Adrenal gland (tissue), 12 donors: ENCODE results near the gene LMNTD2. TPM values are rescaled to one million over a fixed set of nuclear protein-coding genes. Genes with fewer than 3 reads are reported as not detected.

Experiments used
- DNase-seq, 7 donors: peaks; one replicate each; pipeline ENCODE4 v3.0.0-alpha.2; 2019 to 2020
- H3K27ac ChIP-seq, 5 donors: fragments of 200-600 bp; sonication (generic) in 4 of 5; 1 replicate in 3 of 5; 2 replicates in 2 of 5; pipeline versions ENCODE4 v1.5.1 to v1.8.0; 2016 to 2020; ENCODE audit warnings: mild to moderate bottlenecking in 1 of 5
- H3K27me3 ChIP-seq: fragments of 200-600 bp; 2 replicates; pipeline ENCODE4 v1.8.0; 2021
- H3K36me3 ChIP-seq, 2 donors: fragments of 200-600 bp; replicated peaks in 1 of 2; 1 replicate in 1 of 2; 2 replicates in 1 of 2; pipeline versions ENCODE4 v1.5.1 to v1.8.0; 2018 to 2022
- H3K4me1 ChIP-seq, 2 donors: fragments of 200-600 bp; replicated peaks in 1 of 2; 1 replicate in 1 of 2; 2 replicates in 1 of 2; pipeline versions ENCODE4 v1.5.1 to v1.8.0; 2018 to 2021
- H3K4me3 ChIP-seq, 4 donors: fragments of 200-600 bp; sonication (generic) in 3 of 4; one replicate each; pipeline ENCODE4 v1.5.1; 2016 to 2018
- H3K9me3 ChIP-seq, 3 donors: fragments of 200-600 bp; sonication (generic) in 1 of 3; replicated peaks in 1 of 3; 1 replicate in 2 of 3; 2 replicates in 1 of 3; pipeline versions ENCODE4 v1.5.1 to v1.8.0; 2016 to 2021
- CTCF ChIP-seq, 6 experiments: fragments of 450-650 bp in 4 of 6; fragments of 200-600 bp in 2 of 6; sonication (generic) in 1 of 6; IDR thresholded peaks; 1 replicate in 5 of 6; 2 replicates in 1 of 6; pipeline versions ENCODE4 v1.5.1 to v1.8.0; 2016 to 2021; ENCODE audit warnings: antibody characterized with exemption in 6 of 6, mild to moderate bottlenecking in 2 of 6, moderate library complexity in 1 of 6
- POLR2A ChIP-seq, 2 donors: fragments of 450-650 bp; IDR thresholded peaks; one replicate each; pipeline ENCODE4 v1.6.1; 2017; ENCODE audit warnings: antibody characterized with exemption in 2 of 2, mild to moderate bottlenecking in 2 of 2, moderate library complexity in 1 of 2
- WGBS, 4 donors: extraction: QIAGEN DNeasy Blood & Tissue Kit in 2 of 4; methylation state at CpG; one replicate each; pipeline versions ENCODE4 v1.1.5 to v1.1.7; 2013 to 2017; 5-methylcytosine and 5-hydroxymethylcytosine counted together
- intact Hi-C, 2 donors: fragments of 100-400 bp; cut with DNase I; formaldehyde crosslinking; loops; one replicate each; pipeline versions ENCODE4 v1.14.1 to v1.15.0; 2022 to 2023
- polyA plus RNA-seq, 3 donors: library from polyadenylated mRNA; stranded (reverse); fragments of 200-250 nt in 2 of 3; fragments of 350-450 nt in 1 of 3; fragmentation: Illumina TruSeq in 1 of 3; extraction: RNeasy Lipid Tissue Mini Kit (QIAGEN cat#74804) in 1 of 3; gene quantifications; one replicate each; pipeline ENCODE4 v1.2.3, GENCODE V29; 2013 to 2014
- total RNA-seq, 9 donors: library from RNA; depleted of rRNA in 4 of 9; stranded (reverse); fragments of >200 nt in 4 of 9; fragments of 120-200 nt in 1 of 9; fragmentation: NEBNext Ultra II Directional in 1 of 9; extraction: Animal tissue kit (Norgen Biotek cat#: 25700) in 1 of 9; gene quantifications; one replicate each; pipeline versions ENCODE4 v1.1.0 to v1.2.4, GENCODE V29; 2013 to 2023
- donor health status: healthy with polysubstance abuse.
- donor health status: Bipolar disorder and iron deficiency.
- donor health status: DM: yes; HTN: yes; CAD: no.
- donor health status: DM: no; HTN: no; CAD: no.
- donor health status: DM: no; HTN: no; CAD: no.
- donor health status: DM: yes; HTN: yes; CAD: no.

Gene LMNTD2
- total and polyA plus RNA-seq, 12 donors: 0.20 to 21.0 (median 6.1) TPM

GRCh38 chr11:555780-556661 lies 4.5 kb downstream of the LMNTD2 start:
- DNase-seq: no peak
- Histone ChIP-seq H3K4me1 (peaks cover 5 to 21% of the 10 kb centered on the region in 2 donors), H3K27ac (no peak overlapping the region), H3K36me3 (no peaks in the 10 kb centered on the region), H3K4me3 (peak overlapping the region in 1 of 4 donors; percentile 41), H3K9me3 (no peaks in the 10 kb centered on the region), H3K27me3 (peaks cover 24% of the 10 kb centered on the region)
- intact Hi-C loops: loop anchor here (5.0 to 10.0 kb wide), 2 partner anchors 56 to 169 kb away; no protein-coding TSS in a partner anchor
- 9 to 80% (median 29%) methylated on average over 1 to 104 of the region's 104 CpGs for WGBS, 4 donors
- no peak for TF ChIP-seq POLR2A (IDR thresholded peaks at IDR 0.05)
- no peak for TF ChIP-seq CTCF (IDR thresholded peaks at IDR 0.05)

DNA sequence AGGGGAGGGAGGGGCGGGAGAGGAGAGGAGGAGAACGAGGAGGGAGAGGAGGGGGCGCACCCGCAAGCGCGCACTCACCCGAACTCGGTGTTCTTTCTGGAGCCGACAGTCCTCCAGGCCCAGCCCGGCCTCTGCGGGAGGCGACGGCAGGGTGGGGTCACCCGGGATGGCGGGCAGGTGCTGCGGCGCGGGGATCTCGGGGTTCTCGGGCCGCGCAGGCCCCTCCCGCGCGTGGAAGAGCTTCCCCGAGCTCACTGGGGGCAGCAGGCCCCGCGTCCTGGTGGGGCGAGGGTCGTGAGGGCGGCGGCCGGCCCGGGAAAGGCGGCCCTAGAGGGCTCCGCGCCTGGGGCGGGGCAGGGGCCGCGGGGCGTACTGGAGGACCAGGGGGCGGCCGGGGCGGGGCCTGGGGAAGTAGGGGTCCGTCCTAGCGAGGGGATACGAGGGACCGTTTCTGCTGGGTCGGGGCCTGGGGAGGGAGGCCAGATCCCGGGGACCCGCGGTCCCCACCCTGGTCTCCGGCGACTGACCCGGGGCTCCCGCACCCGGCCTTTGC lies 5.2 kb downstream of the LMNTD2 start:
- no peaks in the 10 kb centered on the region for H3K36me3 ChIP-seq
- intact Hi-C loops: loop anchor here (5.0 to 10.0 kb wide), 2 partner anchors 57 to 169 kb away; no protein-coding TSS in a partner anchor
- H3K4me1 ChIP-seq: peaks cover 5 to 18% of the 10 kb centered on the region in 2 donors
- H3K27ac ChIP-seq: no peak overlapping the region
- DNase-seq: no peak
- TF ChIP-seq POLR2A (IDR thresholded peaks at IDR 0.05): no peak
- TF ChIP-seq CTCF (IDR thresholded peaks at IDR 0.05): no peak
- H3K27me3 ChIP-seq: peaks cover 24% of the 10 kb centered on the region
- H3K9me3 ChIP-seq: no peaks in the 10 kb centered on the region
- WGBS, 4 donors: 0 to 3% (median 2%) methylated on average over 7 to 57 of the region's 57 CpGs
- H3K4me3 ChIP-seq: peak overlapping the region in 1 of 4 donors; percentile 41

DNA sequence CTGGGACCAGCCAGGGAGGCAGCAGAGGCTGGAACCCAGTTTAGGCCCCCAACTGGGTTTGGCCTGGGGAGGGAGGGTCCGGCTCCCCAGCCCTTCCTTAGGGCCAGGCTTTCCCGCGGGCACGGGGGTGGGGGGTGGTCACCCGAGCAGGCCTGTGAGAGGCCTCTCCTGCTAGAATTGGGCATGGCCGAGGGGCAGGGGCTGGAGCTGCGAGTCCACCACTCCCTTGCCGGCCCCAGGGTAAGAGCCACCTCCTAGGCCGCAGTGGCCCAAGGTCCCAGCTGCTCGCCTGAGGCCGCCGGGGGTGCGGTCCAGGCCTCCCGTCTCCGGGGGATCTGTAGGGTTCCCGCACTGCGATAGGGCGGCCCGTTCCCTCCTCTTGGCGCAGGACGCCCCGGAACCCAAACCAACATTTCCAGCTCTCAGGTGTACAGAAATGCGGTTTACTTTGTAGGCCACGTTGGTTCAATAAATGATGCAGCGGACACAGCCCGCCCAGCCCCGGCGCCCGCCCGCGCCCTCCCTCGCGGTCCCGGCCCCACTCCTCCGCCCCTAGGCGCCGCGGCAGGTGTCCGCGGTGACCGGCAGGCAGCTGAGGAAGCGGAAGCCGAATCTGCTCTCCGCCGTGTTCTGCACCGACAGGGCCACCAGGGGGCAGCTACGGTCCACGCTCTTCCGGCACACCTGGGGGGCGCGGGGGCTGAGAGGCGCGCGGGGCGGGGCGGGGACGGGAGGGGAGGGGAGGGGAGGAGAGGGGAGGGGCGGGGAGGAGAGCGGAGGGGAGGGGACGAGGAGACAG lies 5.9 kb downstream of the LMNTD2 start:
- TF ChIP-seq CTCF (IDR thresholded peaks at IDR 0.05): peak in 4 of 6 experiments; percentile 27 to 60 (median 36)
- no peak for TF ChIP-seq POLR2A (IDR thresholded peaks at IDR 0.05)
- Histone ChIP-seq H3K4me3 (peak overlapping the region in 1 of 4 donors; percentile 41), H3K36me3 (no peaks in the 10 kb centered on the region), H3K27me3 (peaks cover 24% of the 10 kb centered on the region), H3K9me3 (no peaks in the 10 kb centered on the region), H3K27ac (no peak overlapping the region), H3K4me1 (peaks cover 0 to 14% of the 10 kb centered on the region in 2 donors)
- intact Hi-C loops: loop anchor here (5.0 to 10.0 kb wide), 3 partner anchors 58 to 170 kb away; no protein-coding TSS in a partner anchor
- DNase-seq: peak in 3 of 7 donors; percentile 52 to 59 (median 57)
- WGBS, 4 donors: 11 to 60% (median 13%) methylated on average over 1 to 48 of the region's 60 CpGs; no CpG with 5 or more reads in 1 of the 4 donors
